Astrocyte (in vitro differentiated cells and primary cell): ENCODE measurements around the gene ALLC. TPM values are rescaled to one million over a fixed set of nuclear protein-coding genes. Genes with fewer than 3 reads are reported as not detected.

Experiments
- DNase-seq: peaks from one replicate; pipeline ENCODE4 v3.0.0-alpha.2; 2010; ENCODE audit warnings: low read depth
- FAIRE-seq: peaks from 2 replicates; lab custom pipeline; 2011; peaks lifted over from hg19 to GRCh38; lab: Jason Lieb, UNC
- H2AFZ ChIP-seq: 2 replicates; pipeline ENCODE4 v1.6.0; 2012; ENCODE audit warnings: low read depth, low read length, inconsistent platforms
- H3K27ac ChIP-seq: 2 replicates; pipeline ENCODE4 v1.5.1; 2011; ENCODE audit warnings: low read depth, low read length, inconsistent platforms
- H3K27me3 ChIP-seq: 2 replicates; pipeline ENCODE4 v1.6.0; 2011; ENCODE audit warnings: low read length, inconsistent platforms; ENCODE audit not compliant: insufficient read depth
- H3K36me3 ChIP-seq: 2 replicates; pipeline ENCODE4 v1.5.1; 2011; ENCODE audit warnings: low read length, inconsistent platforms; ENCODE audit not compliant: insufficient read depth
- H3K4me1 ChIP-seq: 2 replicates; pipeline ENCODE4 v1.5.1; 2011; ENCODE audit warnings: low read length, inconsistent platforms; ENCODE audit not compliant: insufficient read depth
- H3K4me2 ChIP-seq: 2 replicates; pipeline ENCODE4 v1.6.0; 2012; ENCODE audit warnings: low read length, inconsistent platforms
- H3K4me3 ChIP-seq: 2 replicates; pipeline ENCODE4 v1.5.1; 2011; ENCODE audit warnings: low read depth, mild to moderate bottlenecking, low read length, inconsistent platforms; ENCODE audit not compliant: insufficient read depth
- H3K79me2 ChIP-seq: 2 replicates; pipeline ENCODE4 v1.6.0; 2012; ENCODE audit warnings: mild to moderate bottlenecking, low read length, inconsistent platforms; ENCODE audit not compliant: insufficient read depth
- H3K9ac ChIP-seq: 2 replicates; pipeline ENCODE4 v1.6.0; 2012; ENCODE audit warnings: mild to moderate bottlenecking, low read length, inconsistent platforms
- H3K9me3 ChIP-seq: 2 replicates; pipeline ENCODE4 v1.5.1; 2012; ENCODE audit warnings: low read depth, mild to moderate bottlenecking, low read length, inconsistent platforms; ENCODE audit not compliant: insufficient read depth
- H4K20me1 ChIP-seq: 2 replicates; pipeline ENCODE4 v1.6.0; 2012; ENCODE audit warnings: low read length, inconsistent platforms; ENCODE audit not compliant: insufficient read depth
- H3K27ac Mint-ChIP-seq: one replicate; pipeline ENCODE4 v1.8.0; 2021; ENCODE audit warnings: mild to moderate bottlenecking, mixed read lengths; ENCODE audit not compliant: unreplicated experiment
- H3K27me3 Mint-ChIP-seq: one replicate; pipeline ENCODE4 v1.8.0; 2021; ENCODE audit warnings: low read depth, mixed read lengths; ENCODE audit not compliant: unreplicated experiment
- H3K36me3 Mint-ChIP-seq: one replicate; pipeline ENCODE4 v1.8.0; 2021; ENCODE audit warnings: low read depth, mixed read lengths; ENCODE audit not compliant: unreplicated experiment
- H3K4me1 Mint-ChIP-seq: one replicate; pipeline ENCODE4 v1.8.0; 2021; ENCODE audit warnings: low read depth, mixed read lengths; ENCODE audit not compliant: unreplicated experiment
- H3K4me3 Mint-ChIP-seq: one replicate; pipeline ENCODE4 v1.8.0; 2021; ENCODE audit warnings: mild to moderate bottlenecking, moderate library complexity, mixed read lengths; ENCODE audit not compliant: unreplicated experiment
- H3K9me3 Mint-ChIP-seq: one replicate; pipeline ENCODE4 v1.8.0; 2021; ENCODE audit warnings: mild to moderate bottlenecking, mixed read lengths; ENCODE audit not compliant: unreplicated experiment
- CTCF ChIP-seq: IDR thresholded peaks from 2 replicates; pipeline ENCODE4 v1.5.1; 2011; ENCODE audit warnings: low read depth, mild to moderate bottlenecking, inconsistent platforms, low read length, moderate library complexity; ENCODE audit not compliant: insufficient read depth
- EZH2 ChIP-seq: IDR thresholded peaks from 2 replicates; pipeline ENCODE4 v1.6.1; 2012; ENCODE audit warnings: mild to moderate bottlenecking, low read length, inconsistent platforms; ENCODE audit not compliant: insufficient read depth
- total RNA-seq: library from RNA; stranded (reverse); gene quantifications from 2 replicates; pipeline ENCODE4 v1.2.1, GENCODE V29; 2021

ALLC gene
- total RNA-seq, 1 donor from 2014 or later = not detected

GRCh38 chr2:3626118-3626811 lies 31.7 kb upstream of the ALLC start:
- Mint-ChIP-seq H3K36me3 (no peaks in the 10 kb centered on the region), H3K4me1 (no peaks in the 10 kb centered on the region), H3K9me3 (peaks cover 9% of the 10 kb centered on the region), H3K4me3 (no peak overlapping the region), H3K27ac (no peak overlapping the region), H3K27me3 (peaks cover 5% of the 10 kb centered on the region)
- H4K20me1 ChIP-seq = no peaks in the 10 kb centered on the region
- H3K36me3 ChIP-seq = no peaks in the 10 kb centered on the region
- H3K9ac ChIP-seq = no peak overlapping the region
- H3K9me3 ChIP-seq = no peaks in the 10 kb centered on the region
- no peaks in the 10 kb centered on the region for H3K4me1 ChIP-seq
- H3K4me3 ChIP-seq = no peak overlapping the region
- H3K27ac ChIP-seq = no peak overlapping the region
- no peak overlapping the region for H3K4me2 ChIP-seq
- FAIRE-seq (no peak), DNase-seq (no peak)
- H3K27me3 ChIP-seq = no peaks in the 10 kb centered on the region
- H2AFZ ChIP-seq = no peak overlapping the region
- TF ChIP-seq CTCF = no peak
- no peak for TF ChIP-seq EZH2
- H3K79me2 ChIP-seq = no peaks in the 10 kb centered on the region

- Histone ChIP-seq H3K4me2 (no peak overlapping the region), H3K27me3 (no peaks in the 10 kb centered on the region), H2AFZ (no peak overlapping the region), H3K4me1 (no peaks in the 10 kb centered on the region), H3K4me3 (no peak overlapping the region), H3K36me3 (no peaks in the 10 kb centered on the region), H3K9me3 (no peaks in the 10 kb centered on the region), H4K20me1 (no peaks in the 10 kb centered on the region), H3K9ac (no peak overlapping the region), H3K27ac (no peak overlapping the region), H3K79me2 (no peaks in the 10 kb centered on the region)
- DNase-seq (no peak), FAIRE-seq (no peak)
- Mint-ChIP-seq H3K27me3 (peaks cover 5% of the 10 kb centered on the region), H3K9me3 (peaks cover 10% of the 10 kb centered on the region), H3K36me3 (no peaks in the 10 kb centered on the region), H3K4me1 (no peaks in the 10 kb centered on the region), H3K4me3 (no peak overlapping the region), H3K27ac (no peak overlapping the region)
- no peak for TF ChIP-seq CTCF
- no peak for TF ChIP-seq EZH2
Observed at GRCh38 chr2:3626812-3627499, 31.0 kb upstream of the ALLC start.
